HG02678 (cell line): ENCODE results near the gene LTBP3.
"Not testable (repeated sequence)": the region's sequence is repeated elsewhere in the genome, so short reads cannot be mapped to it uniquely, and the experiment has no call there.

Experiments used
- ATAC-seq: cut with Tn5 transposase; IDR thresholded peaks from one replicate; pipeline ENCODE4 v1.9.1; 2021; ENCODE audit warnings: mild to moderate bottlenecking, moderate library complexity; ENCODE audit not compliant: unreplicated experiment

The LTBP3 gene

DNA sequence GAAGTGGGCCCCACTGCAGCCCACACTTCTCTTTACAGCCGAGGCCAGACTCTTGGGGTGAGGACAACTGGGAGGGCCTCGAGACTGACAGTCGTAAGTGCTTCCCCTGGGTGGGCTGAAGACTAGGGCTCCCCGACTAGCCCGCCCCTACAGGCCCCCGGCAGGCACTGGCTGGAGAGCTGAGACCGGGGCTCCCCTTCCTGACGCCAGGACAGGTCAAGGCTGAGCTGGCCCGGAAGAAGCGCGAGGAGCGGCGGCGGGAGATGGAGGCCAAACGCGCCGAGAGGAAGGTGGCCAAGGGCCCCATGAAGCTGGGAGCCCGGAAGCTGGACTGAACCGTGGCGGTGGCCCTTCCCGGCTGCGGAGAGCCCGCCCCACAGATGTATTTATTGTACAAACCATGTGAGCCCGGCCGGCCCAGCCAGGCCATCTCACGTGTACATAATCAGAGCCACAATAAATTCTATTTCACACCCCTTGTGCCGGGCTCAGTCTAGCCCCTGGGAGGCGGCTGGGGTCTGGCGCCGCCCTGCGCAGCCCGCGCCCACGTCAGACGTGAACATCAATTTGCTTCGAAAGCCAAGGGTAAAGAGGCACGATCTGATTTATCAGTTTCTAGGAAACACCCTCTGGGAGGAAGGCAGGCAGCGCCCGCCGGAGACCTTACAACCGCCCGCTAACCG lies 19.8 kb downstream of the LTBP3 start:
- ATAC-seq: no peak

DNA sequence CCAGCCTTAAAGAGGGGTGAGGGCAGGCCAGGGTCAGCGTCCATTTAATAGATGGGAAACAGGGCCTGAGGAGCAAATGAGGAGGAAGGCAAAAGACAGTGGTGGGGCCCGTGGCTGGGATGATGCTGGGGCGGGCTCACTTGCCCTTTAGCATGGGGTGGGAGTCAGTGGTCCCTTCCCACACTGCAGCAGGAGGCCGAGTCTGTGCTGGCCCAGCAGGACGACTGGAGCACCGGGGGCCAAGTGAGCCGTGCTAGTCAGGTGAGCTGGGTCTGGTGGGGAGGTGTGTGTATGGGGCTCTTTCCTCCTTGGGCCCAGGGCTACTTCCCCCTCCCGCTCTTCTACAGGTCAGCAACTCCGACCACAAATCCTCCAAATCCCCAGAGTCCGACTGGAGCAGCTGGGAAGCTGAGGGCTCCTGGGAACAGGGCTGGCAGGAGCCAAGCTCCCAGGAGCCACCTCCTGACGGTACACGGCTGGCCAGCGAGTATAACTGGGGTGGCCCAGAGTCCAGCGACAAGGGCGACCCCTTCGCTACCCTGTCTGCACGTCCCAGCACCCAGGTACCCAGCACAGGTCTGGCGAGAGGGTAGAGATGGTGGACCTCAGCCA lies 20.4 kb downstream of the LTBP3 start:
- ATAC-seq: no peak

DNA sequence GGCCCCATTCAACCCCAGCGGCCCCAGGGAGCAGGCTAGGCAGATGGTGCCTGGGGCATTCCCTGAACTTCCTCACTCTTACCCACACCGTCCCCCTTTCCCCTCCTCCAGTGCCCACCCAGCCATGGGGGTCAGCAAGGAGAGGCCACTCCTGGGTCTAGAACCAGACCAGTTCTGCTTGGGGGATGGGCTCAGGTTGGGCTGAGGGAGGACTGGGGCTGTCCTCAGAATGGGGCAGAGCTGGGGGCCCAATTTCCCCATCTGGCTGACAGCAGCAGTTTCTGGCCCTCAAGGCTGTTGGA lies 20.9 kb downstream of the LTBP3 start:
- ATAC-seq: no peak

DNA sequence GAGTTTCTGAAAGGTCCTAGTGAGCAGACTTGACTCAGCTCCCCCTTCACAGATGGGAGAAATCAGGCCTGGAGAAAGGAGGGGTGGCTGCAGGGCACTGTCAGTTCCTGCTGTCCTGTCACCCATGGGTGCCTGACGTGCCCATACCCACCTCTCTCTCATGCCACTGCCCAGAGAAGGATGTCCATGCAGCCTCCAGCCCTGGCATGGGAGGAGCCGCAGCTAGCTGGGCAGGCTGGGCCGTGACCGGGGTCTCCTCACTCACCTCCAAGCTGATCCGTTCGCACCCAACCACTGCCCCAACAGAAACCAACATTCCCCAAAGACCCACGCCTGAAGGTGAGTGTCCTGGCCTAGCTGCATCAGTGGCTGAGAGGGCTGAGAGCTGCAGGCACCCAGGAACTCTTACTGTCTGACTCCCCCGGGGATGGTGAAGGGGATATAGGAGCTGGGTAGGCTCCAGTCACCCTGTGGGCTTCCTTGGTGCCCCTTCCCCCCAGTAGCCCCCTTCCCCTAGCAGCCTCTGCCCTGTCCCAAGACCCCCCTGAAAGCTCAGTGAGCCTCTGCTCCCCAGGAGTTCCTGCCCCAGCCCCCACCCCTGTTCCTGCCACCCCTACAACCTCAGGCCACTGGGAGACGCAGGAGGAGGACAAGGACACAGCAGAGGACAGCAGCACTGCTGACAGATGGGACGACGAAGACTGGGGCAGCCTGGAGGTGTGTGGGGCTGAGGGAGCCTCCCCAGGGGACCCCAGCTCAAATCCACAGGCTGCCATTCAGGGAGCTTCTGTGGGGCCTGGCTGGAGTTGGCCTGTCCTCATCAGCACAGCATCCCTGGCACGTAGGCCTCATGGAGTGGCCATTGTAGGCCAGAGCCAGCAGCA lies 21.5 kb downstream of the LTBP3 start:
- ATAC-seq: no peak

DNA sequence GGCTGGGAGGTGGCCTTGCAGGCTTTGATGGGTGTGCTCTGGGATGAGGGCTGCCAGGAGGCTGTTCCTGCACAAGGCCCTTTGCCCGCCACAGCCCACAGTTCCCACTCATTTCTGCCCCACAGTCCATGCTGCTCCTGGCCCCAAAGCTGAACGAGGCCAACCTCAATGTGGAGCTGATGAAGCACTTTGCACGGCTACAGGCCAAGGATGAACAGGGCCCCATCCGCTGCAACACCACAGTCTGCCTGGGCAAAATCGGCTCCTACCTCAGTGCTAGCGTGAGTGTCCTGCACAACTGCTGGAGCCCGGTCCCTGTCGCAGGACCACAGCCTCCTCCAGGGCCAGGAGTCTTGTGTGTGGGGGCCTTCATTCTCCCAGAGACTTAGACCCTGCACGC lies 23.1 kb downstream of the LTBP3 start:
- ATAC-seq: no peak

DNA sequence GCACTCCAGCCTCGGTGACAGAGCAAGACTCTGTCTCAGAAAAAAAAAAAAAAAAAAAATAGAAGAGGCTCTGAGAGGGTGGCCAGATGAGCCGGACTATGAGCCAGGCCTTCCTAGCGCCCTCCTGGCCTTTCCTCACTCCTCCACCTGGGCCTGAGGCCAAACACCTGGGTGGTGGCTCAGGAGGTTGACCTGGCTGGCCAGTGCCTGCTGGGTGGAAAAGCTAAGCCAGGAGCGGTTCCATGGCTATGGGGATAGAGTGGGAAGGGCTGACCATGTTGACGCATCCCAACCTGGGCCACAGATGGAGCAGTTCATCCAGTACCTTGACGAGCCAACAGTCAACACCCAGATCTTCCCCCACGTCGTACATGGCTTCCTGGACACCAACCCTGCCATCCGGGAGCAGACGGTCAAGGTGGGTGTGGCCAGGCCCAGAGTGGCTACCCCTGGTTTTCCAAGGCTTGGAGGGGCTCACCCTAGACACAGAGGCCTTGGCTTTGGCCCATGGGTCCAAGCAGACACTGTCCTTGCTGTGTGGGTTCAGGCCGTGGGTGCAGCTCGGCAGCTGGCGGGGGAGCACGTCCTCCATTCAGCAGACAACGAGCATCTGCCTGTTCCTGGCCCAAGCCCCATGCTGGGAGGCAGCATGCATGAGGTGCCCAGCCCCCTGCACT lies 25.6 kb downstream of the LTBP3 start:
- ATAC-seq: no peak

DNA sequence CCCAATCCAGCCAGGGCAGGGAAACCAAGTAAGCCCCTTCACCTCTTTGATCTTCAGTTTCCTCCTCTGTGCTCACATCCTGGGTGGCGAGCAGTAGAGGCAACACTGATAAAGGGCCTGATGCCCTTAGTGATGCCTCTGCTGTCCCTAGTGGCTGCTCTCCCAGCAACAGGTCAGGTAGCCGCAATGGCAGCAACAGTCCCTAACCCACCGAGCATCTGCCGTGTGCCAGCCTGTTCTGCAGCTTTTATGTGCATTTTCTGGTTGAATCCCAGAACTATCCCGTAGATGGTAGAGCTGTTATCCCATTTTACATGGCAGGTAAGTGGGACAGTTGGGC lies 28.0 kb downstream of the LTBP3 start:
- no peak for ATAC-seq

DNA sequence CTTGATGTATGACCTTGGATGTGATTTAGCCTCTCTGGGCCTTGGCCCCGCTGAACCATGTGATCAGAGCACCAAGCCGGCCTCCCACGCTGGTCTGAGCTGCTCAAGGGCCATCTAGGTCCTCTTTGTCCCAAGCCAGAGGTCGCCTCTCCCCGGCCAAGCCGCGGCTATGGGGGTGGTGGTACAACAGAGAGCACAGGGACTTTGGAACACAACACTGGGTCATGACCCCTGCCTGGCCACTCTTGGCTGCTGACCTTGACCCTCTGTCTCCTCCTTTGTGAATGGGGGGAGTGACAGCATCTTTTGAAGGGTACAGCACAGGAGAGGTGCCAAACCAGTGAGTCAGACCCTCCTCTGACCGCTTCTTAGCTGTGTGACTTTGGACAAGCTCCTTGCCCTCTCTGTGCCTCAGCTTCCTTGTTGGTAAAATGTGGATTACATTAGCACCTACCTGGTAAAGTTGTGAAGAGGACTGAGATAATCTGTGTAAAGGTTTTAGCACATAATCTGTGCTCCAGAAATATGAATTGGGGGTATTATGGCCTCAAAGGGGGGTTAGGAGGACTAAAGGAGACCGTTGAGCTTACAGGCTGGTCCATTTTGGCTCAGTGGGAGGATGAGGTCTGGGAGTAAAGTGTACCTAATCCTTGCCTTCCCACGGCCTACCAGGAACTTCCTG lies 28.5 kb downstream of the LTBP3 start:
- no peak for ATAC-seq

DNA sequence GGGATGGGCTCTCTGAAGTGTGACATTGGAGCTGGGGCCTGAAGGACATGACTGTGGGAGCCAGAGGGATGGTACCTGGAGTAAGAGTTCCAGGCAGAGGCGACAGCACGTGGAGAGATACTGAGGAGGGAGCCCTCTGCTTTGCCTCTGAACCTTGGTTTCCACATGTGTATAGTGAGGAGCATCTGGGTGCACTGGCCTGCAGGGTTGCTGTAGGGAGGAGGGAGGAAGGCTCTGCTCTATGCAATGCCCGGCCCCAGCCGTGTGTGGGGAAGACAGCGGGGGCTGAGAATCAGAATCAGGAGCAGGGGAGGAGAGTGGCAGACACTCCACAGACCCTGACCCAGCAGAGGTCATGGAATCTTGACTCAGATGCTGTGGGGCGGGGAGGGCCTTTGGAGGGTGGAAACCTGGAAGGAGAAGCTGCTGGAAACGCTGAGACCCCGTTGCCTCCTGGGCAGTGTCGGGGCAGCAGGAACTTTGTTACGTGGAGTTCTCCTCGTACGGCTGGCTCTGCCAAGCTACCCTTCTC lies 29.3 kb downstream of the LTBP3 start:
- no peak for ATAC-seq

DNA sequence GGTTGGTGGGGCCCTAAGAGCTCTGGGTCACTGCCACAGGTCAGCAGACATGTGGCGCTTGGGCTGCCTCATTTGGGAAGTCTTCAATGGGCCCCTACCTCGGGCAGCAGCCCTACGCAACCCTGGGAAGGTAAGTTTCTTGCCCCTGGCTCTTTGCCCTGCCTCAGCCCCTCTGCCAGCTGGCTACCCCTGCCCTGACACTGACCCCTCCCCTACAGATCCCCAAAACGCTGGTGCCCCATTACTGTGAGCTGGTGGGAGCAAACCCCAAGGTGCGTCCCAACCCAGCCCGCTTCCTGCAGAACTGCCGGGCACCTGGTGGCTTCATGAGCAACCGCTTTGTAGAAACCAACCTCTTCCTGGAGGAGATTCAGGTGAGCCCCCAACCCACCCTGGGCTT lies 31.4 kb downstream of the LTBP3 start:
- no peak for ATAC-seq

DNA sequence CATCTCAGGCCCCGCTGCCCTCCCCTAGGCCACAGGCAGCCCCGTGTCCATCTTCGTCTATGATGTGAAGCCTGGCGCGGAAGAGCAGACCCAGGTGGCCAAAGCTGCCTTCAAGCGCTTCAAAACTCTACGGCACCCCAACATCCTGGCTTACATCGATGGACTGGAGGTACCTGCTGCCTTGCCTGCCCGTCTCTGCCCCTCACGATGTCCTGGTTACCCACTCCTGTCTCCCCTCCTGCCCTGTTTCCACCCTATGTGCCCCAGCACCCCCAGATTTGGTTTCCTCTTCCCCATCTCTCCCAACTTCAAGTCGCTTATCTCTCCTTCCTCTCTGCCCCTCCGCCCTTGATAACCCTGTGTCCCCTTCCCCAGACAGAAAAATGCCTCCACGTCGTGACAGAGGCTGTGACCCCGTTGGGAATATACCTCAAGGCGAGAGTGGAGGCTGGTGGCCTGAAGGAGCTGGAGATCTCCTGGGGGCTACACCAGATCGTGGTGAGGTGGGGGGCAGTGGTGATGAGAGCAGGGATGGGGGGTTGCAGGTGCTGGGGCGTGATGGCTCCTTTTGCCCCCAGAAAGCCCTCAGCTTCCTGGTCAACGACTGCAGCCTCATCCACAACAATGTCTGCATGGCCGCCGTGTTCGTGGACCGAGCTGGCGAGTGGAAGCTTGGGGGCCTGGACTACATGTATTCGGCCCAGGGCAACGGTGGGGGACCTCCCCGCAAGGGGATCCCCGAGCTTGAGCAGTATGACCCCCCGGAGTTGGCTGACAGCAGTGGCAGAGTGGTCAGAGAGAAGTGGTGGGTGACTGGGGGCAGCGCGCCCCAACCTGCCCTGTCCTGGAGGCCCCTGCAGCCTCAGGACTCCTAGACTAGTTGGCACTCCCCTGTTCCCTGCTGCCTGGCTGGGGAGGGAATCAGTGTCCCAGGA lies 32.3 kb downstream of the LTBP3 start:
- ATAC-seq: no peak

DNA sequence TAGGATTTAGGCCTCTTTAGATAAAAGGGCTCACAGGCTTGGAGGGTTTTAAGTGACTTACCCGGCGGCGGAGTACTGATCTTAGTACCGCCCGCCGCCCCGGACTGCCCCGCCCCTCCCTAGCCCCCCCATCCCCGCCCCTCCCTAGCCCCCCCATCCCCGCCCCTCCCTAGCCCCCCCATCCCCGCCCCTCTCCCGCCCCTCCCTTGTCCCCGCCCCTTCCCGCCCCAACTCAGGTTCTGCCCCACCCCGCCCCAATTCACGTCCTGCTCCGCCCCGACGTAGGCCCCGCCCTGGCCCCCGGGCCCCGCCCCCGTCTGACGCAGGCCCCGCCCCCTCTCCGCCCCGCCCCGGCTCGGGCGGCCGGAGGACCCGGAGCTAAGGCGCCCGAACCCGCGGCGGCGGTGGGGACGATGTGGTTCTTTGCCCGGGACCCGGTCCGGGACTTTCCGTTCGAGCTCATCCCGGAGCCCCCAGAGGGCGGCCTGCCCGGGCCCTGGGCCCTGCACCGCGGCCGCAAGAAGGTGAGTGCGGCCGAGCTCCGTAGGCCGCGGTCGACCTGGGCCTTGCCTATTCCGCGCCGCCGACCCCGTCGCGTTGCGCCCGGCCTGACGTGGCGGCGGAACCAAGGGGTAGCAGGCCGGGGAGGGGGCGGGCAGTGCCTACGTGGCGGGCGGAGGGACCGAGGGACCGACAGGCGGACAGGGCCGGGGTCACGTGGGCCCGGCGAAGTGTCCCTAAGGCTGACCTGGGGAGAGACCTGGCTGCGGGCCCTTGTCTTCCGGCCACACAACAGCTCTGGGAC lies 33.2 kb downstream of the LTBP3 start, which contains the start of gene SCYL1:
Gene SCYL1, plus strand, starts transcription at position 343 of the 805 bp plus-strand sequence. Its CDS starts 71 bp downstream, at position 414.
- peak; percentile 66 for ATAC-seq

DNA sequence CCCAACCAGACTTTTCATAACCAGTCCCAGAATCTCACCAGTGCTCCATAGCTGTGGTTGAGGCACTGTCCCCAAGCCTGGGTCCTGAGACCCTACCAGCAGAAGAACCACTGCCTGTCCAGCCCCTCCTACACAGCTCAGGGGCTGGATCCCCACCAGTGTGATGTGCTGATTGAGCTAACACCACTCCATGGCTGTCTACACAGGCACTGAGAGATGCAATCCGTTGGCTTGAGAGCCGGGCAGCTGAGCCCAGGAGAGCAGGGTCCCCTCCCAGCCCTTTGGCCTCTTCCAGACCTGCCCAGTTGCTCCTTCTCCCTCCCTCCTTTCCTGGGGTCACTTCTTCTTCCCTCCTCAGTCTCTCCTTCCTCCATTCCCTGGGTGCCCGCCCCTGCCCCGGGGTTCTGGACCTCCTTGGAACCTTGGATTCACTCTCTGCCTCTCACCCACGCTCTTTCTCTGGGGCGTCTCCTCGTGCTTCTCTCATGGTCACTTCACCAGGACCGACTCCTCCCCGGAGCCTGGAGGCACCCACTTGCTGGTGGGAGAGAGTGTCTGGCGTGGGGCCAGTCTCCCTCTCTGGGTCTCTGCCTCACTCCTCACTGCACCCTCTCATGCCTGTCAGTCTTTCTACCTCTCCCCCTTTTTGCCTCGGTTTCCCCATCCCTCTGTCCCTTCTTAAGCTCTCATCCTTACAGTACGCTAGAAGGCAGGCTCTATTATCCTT lies 34.0 kb downstream of the LTBP3 start:
- ATAC-seq: peak; percentile 5

DNA sequence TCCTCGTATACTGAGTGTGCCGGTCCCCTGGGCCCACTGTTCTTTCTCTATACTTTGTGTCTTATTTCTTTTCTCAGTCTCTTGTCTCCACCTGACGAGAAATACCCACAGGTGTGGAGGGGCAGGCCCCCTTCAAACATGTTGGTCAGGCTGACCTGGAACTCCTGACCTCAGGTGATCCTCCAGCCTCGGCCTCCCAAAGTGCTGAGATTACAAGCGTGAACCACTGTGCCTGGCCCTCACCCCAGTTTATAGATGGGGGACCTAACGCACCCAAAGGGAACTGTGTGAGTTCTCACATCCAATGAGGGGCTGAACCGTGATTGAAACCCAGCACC lies 34.6 kb downstream of the LTBP3 start:
- ATAC-seq: not testable (repeated sequence)

DNA sequence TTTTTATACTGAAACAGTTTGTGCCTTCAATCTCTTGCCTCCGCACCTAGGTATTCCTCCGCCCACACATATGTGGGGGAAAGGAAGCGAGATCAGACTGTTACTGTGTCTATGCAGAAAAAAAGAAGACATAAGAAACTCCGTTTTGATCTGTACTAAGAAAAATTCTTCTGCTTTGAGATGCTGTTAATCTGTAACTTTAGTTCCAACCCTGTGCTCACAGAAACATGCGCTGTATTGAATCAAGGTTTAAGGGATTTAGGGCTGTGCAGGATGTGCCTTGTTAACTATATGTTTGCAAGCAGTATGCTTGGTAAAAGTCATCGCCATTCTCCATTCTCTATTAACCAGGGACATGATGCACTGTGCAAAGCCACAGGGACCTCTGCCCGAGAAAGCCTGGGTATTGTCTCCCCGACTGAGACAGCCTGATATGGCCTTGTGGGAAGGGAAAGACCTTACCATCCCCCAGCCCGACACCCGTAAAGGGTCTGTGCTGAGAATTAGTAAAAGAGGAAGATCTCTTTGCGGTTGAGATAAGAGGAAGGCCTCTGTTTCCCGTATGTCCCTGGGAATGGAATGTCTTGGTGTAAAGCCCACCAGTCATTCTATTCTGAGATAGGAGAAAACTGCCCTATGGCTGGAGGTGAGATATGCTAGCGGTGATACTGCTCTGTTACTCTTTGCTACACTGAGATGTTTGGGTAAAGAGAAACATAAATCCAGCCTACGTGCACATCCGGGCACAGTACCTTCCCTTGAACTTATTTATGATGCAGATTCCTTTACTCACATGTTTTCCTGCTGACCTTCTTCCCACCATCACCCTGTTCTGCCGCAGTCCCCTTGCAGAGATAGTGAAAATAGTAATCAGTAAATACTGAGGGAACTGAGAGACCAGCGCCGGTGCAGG lies 35.2 kb downstream of the LTBP3 start:
- not testable (repeated sequence) for ATAC-seq

DNA sequence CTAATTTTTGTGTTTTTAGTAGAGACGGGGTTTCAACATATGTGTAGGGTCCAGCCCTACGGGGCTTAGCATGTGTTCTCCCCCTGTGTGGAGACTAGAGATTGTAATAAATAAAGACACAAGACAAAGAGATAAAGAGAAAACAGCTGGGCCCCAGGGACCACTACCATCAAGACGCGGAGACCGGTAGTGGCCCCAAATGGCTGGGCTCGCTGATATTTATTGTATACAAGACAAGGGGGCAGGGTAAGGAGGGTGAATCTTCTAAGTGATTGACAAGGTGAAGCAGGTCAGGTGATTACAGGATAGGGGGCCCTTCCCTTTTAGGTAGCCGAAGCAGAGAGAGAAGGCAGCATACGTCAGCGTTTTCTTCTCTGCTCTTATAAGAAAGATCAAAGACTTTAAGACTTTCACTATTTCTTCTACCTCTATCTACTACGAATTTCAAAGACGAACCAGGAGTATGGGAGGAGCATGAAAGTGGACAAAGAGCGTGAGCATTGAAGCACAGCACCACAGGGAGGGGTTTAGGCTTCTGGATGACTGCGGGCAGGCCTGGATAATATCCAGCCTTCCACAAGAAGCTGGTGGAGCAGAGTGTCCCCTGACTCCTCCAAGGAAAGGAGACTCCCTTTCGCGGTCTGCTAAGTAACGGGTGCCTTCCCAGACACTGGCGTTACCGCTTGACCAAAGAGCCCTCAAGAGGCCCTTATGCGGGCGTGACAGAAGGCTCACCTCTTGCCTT lies 36.2 kb downstream of the LTBP3 start:
- not testable (repeated sequence) for ATAC-seq
